MM.1S (cell line): ENCODE data around the gene ARMC9.

Experiments used
- DNase-seq: peaks from one replicate; pipeline ENCODE4 v3.0.0-alpha.2; 2015
- H2AFZ ChIP-seq: fragments of 300-600 bp; sonication (generic); 2 replicates; pipeline ENCODE4 v1.6.0; 2016; ENCODE audit warnings: antibody characterized with exemption, low read length
- H3F3A ChIP-seq: fragments of 300-600 bp; sonication (generic); 2 replicates; pipeline ENCODE4 v1.6.1; 2016; ENCODE audit warnings: mild to moderate bottlenecking, antibody characterized with exemption, low read length, moderate library complexity, mixed read lengths; ENCODE audit not compliant: insufficient read depth
- H3K27ac ChIP-seq: fragments of 300-600 bp; sonication (generic); 2 replicates; pipeline ENCODE4 v1.5.1; 2016; ENCODE audit warnings: mild to moderate bottlenecking, low read length
- H3K27me3 ChIP-seq: fragments of 300-600 bp; sonication (generic); replicated peaks from 2 replicates; pipeline ENCODE4 v1.6.0; 2016; ENCODE audit warnings: low read length; ENCODE audit not compliant: insufficient read depth
- H3K36me3 ChIP-seq: fragments of 300-600 bp; sonication (generic); replicated peaks from 2 replicates; pipeline ENCODE4 v1.6.1; 2016; ENCODE audit warnings: mild to moderate bottlenecking, low read length, mixed read lengths; ENCODE audit not compliant: insufficient read depth
- H3K4me1 ChIP-seq: fragments of 300-600 bp; sonication (generic); 2 replicates; pipeline ENCODE4 v1.6.1; 2016; ENCODE audit warnings: low read length, mixed read lengths
- H3K4me2 ChIP-seq: fragments of 300-600 bp; sonication (generic); 2 replicates; pipeline ENCODE4 v1.6.0; 2016; ENCODE audit warnings: low read depth, low read length
- H3K4me3 ChIP-seq: fragments of 300-600 bp; sonication (generic); 2 replicates; pipeline ENCODE4 v1.5.1; 2016; ENCODE audit warnings: low read length, mixed read lengths
- H3K79me2 ChIP-seq: fragments of 300-600 bp; sonication (generic); 2 replicates; pipeline ENCODE4 v1.6.1; 2016; ENCODE audit warnings: mixed run types, low read length, mixed read lengths
- H3K9ac ChIP-seq: fragments of 300-600 bp; sonication (generic); 2 replicates; pipeline ENCODE4 v1.6.1; 2016; ENCODE audit warnings: low read length, mixed read lengths
- H3K9me2 ChIP-seq: fragments of 300-600 bp; sonication (generic); replicated peaks from 2 replicates; pipeline ENCODE4 v1.6.1; 2016; ENCODE audit warnings: mild to moderate bottlenecking, low read length, mixed read lengths; ENCODE audit not compliant: insufficient read depth
- H3K9me3 ChIP-seq: fragments of 300-600 bp; sonication (generic); replicated peaks from 2 replicates; pipeline ENCODE4 v1.6.1; 2016; ENCODE audit warnings: mild to moderate bottlenecking, low read length, mixed read lengths; ENCODE audit not compliant: insufficient read depth
- H4K20me1 ChIP-seq: fragments of 300-600 bp; sonication (generic); 2 replicates; pipeline ENCODE4 v1.6.1; 2016; ENCODE audit warnings: mild to moderate bottlenecking, low read length, moderate library complexity, mixed read lengths; ENCODE audit not compliant: insufficient read depth
- CTCF ChIP-seq: fragments of 300-600 bp; sonication (generic); IDR thresholded peaks from 2 replicates; pipeline ENCODE4 v1.5.1; 2016; ENCODE audit warnings: antibody characterized with exemption, low read length, mixed read lengths
- EZH2 ChIP-seq: fragments of 300-600 bp; sonication (generic); optimal IDR thresholded peaks from 2 replicates; pipeline ENCODE3; 2017; ENCODE audit warnings: low read depth, mild to moderate bottlenecking, antibody characterized with exemption, low read length, mixed read lengths
- EZH2phosphoT487 ChIP-seq: fragments of 300-600 bp; sonication (generic); IDR thresholded peaks from 2 replicates; pipeline ENCODE4 v1.6.1; 2018; ENCODE audit warnings: antibody characterized with exemption, low read length

Gene ARMC9

GRCh38 chr2:231297108-231297908 lies 98.9 kb downstream of the ARMC9 start:
- Histone ChIP-seq H4K20me1 (no peaks in the 10 kb centered on the region), H2AFZ (0 out of 2 replicates have a peak overlapping the region, but pooled peaks have one; percentile 41), H3K36me3 (no peaks in the 10 kb centered on the region), H3K4me2 (no peak overlapping the region), H3K79me2 (no peaks in the 10 kb centered on the region), H3K4me3 (no peak overlapping the region), H3K27me3 (no peaks in the 10 kb centered on the region), H3K9me2 (no peaks in the 10 kb centered on the region), H3K4me1 (no peaks in the 10 kb centered on the region), H3F3A (no peaks in the 10 kb centered on the region), H3K27ac (no peak overlapping the region), H3K9me3 (no peaks in the 10 kb centered on the region), H3K9ac (no peak overlapping the region)
- DNase-seq = peak; percentile 67
- TF ChIP-seq CTCF = peak; percentile 70
- no peak for TF ChIP-seq EZH2

- H2AFZ ChIP-seq = no peak overlapping the region
- H4K20me1 ChIP-seq = no peaks in the 10 kb centered on the region
- no peaks in the 10 kb centered on the region for H3K9me2 ChIP-seq
- H3K4me2 ChIP-seq = no peak overlapping the region
- no peaks in the 10 kb centered on the region for H3K4me1 ChIP-seq
- no peak for DNase-seq
- TF ChIP-seq EZH2phosphoT487 (no peak), EZH2 (no peak), CTCF (no peak)
- H3K79me2 ChIP-seq = no peaks in the 10 kb centered on the region
- H3K4me3 ChIP-seq = no peak overlapping the region
- H3K9me3 ChIP-seq = no peaks in the 10 kb centered on the region
- no peaks in the 10 kb centered on the region for H3F3A ChIP-seq
- no peak overlapping the region for H3K27ac ChIP-seq
- H3K9ac ChIP-seq = no peak overlapping the region
- no peaks in the 10 kb centered on the region for H3K27me3 ChIP-seq
- no peaks in the 10 kb centered on the region for H3K36me3 ChIP-seq
These were observed 99.7 kb downstream of the ARMC9 start for GRCh38 chr2:231298091-231298490.

GRCh38 chr2:231299267-231299666 lies 100.8 kb downstream of the ARMC9 start:
- no peaks in the 10 kb centered on the region for H3K79me2 ChIP-seq
- H3K9ac ChIP-seq = no peak overlapping the region
- no peak overlapping the region for H3K27ac ChIP-seq
- H3K27me3 ChIP-seq = no peaks in the 10 kb centered on the region
- H3K4me3 ChIP-seq = no peak overlapping the region
- no peaks in the 10 kb centered on the region for H3F3A ChIP-seq
- no peak overlapping the region for H3K4me2 ChIP-seq
- H3K4me1 ChIP-seq = no peaks in the 10 kb centered on the region
- no peaks in the 10 kb centered on the region for H3K9me3 ChIP-seq
- no peak for DNase-seq
- H3K9me2 ChIP-seq = no peaks in the 10 kb centered on the region
- TF ChIP-seq CTCF (no peak), EZH2phosphoT487 (no peak), EZH2 (no peak)
- H2AFZ ChIP-seq = no peak overlapping the region
- H4K20me1 ChIP-seq = no peaks in the 10 kb centered on the region
- no peaks in the 10 kb centered on the region for H3K36me3 ChIP-seq
